HL-60 (cell line): Measurements from ENCODE around the gene FMO3.

Experiments
- DNase-seq, 2 experiments: peaks; one replicate each; pipeline ENCODE4 v3.0.0-alpha.2; 2010 to 2020; ENCODE audit warnings: low read depth in 1 of 2, low spot score in 1 of 2
- H3K27ac ChIP-seq: fragments of 250-450 bp; sonication (Bioruptor Pico); replicated peaks from 2 replicates; pipeline ENCODE4 v1.5.1; 2020; ENCODE audit warnings: mild to moderate bottlenecking, moderate library complexity
- H3K27me3 ChIP-seq: fragments of 250-450 bp; sonication (Bioruptor Pico); 2 replicates; pipeline ENCODE4 v1.5.1; 2021; ENCODE audit warnings: mild to moderate bottlenecking, moderate library complexity; ENCODE audit not compliant: insufficient read depth, poor library complexity, severe bottlenecking
- H3K4me3 ChIP-seq: replicated peaks from 2 replicates; pipeline ENCODE4 v1.5.1; 2011; ENCODE audit warnings: mild to moderate bottlenecking, control low read depth, low read length; ENCODE audit not compliant: insufficient read depth
- CTCF ChIP-seq: IDR thresholded peaks from one replicate; pipeline ENCODE4 v1.5.1; 2011; ENCODE audit warnings: low read length, control low read depth, inconsistent platforms; ENCODE audit not compliant: insufficient read depth
- GABPA ChIP-seq: IDR thresholded peaks from 2 replicates; pipeline ENCODE4 v1.6.1; 2012; ENCODE audit warnings: low read depth
- POLR2AphosphoS5 ChIP-seq: IDR thresholded peaks from 2 replicates; pipeline ENCODE4 v1.6.1; 2012; ENCODE audit warnings: low read depth
- SPI1 ChIP-seq: IDR thresholded peaks from 2 replicates; pipeline ENCODE4 v1.6.1; 2012; ENCODE audit warnings: low read depth, mild to moderate bottlenecking, borderline replicate concordance
- TF ChIP-seq, protein P1 (sequence below): IDR thresholded peaks from 2 replicates; pipeline ENCODE4 v1.6.1; 2012; ENCODE audit warnings: low read depth; ENCODE audit not compliant: insufficient replicate concordance

The FMO3 gene

GRCh38 chr1:171109966-171110365 is 19.3 kb downstream of the FMO3 start:
- Histone ChIP-seq H3K4me3 (no peak overlapping the region), H3K27ac (no peak overlapping the region), H3K27me3 (no peaks in the 10 kb centered on the region)
- TF ChIP-seq CTCF (no peak), SPI1 (no peak), GABPA (no peak), POLR2AphosphoS5 (no peak)
- TF ChIP-seq, protein P1, sequence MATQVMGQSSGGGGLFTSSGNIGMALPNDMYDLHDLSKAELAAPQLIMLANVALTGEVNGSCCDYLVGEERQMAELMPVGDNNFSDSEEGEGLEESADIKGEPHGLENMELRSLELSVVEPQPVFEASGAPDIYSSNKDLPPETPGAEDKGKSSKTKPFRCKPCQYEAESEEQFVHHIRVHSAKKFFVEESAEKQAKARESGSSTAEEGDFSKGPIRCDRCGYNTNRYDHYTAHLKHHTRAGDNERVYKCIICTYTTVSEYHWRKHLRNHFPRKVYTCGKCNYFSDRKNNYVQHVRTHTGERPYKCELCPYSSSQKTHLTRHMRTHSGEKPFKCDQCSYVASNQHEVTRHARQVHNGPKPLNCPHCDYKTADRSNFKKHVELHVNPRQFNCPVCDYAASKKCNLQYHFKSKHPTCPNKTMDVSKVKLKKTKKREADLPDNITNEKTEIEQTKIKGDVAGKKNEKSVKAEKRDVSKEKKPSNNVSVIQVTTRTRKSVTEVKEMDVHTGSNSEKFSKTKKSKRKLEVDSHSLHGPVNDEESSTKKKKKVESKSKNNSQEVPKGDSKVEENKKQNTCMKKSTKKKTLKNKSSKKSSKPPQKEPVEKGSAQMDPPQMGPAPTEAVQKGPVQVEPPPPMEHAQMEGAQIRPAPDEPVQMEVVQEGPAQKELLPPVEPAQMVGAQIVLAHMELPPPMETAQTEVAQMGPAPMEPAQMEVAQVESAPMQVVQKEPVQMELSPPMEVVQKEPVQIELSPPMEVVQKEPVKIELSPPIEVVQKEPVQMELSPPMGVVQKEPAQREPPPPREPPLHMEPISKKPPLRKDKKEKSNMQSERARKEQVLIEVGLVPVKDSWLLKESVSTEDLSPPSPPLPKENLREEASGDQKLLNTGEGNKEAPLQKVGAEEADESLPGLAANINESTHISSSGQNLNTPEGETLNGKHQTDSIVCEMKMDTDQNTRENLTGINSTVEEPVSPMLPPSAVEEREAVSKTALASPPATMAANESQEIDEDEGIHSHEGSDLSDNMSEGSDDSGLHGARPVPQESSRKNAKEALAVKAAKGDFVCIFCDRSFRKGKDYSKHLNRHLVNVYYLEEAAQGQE: no peak
- no peak for DNase-seq

DNA sequence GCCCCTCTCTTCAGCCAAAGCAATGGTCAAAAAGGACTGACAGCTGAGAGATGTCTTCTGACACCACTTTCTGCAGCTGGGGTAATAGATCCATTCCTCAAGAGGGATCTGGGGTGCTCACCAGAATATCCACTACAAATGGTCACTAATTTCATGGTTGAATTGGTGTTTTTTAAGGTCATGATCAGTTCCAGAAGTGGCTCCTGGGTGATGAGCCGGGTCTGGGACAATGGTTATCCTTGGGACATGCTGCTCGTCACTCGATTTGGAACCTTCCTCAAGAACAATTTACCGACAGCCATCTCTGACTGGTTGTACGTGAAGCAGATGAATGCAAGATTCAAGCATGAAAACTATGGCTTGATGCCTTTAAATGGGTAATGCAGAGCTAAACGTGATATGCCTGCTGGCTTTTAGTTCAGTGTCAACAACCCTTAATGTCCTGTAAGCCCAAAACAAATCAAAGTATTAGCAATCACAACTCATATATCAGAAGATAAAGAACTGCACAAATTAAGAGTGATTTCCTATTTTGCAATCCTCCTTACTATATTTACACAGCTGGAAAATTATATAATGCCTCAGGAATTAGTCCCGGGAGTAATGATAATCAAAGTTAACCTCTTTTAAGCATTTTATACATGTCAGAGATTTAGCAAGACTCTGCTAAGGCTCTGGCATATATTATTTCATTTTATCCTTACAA is 20.1 kb downstream of the FMO3 start:
- Histone ChIP-seq H3K27me3 (no peaks in the 10 kb centered on the region), H3K27ac (no peak overlapping the region), H3K4me3 (no peak overlapping the region)
- no peak for DNase-seq
- TF ChIP-seq GABPA (no peak), POLR2AphosphoS5 (no peak), SPI1 (no peak), CTCF (no peak)
- TF ChIP-seq, protein P1: no peak

DNA sequence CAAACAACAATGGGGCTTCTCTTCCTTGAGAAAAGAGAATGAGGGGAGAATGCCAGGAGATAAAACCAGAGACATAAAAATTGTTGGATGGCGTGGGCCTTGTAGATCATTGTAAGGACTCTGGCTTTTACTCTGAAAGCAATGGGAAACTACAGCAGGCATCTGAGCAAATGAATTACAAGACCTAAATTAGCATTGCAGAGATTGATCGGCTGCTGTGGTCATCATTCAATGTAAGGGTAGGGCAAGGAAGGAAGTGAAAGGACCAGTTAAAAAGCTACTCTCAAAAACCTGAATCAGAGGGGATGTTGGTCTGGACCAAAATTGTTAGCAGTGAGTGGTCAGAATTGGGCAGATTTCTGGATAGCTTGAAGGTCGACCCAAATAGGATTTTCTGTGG is 21.4 kb downstream of the FMO3 start:
- TF ChIP-seq SPI1: no peak
- TF ChIP-seq GABPA: no peak
- TF ChIP-seq, protein P1: no peak
- no peak for TF ChIP-seq POLR2AphosphoS5
- TF ChIP-seq CTCF: no peak

More for the DNA sequence above, 21.4 kb downstream of the FMO3 start:
- H3K27me3 ChIP-seq: no peaks in the 10 kb centered on the region
- DNase-seq: no peak
- H3K27ac ChIP-seq: no peak overlapping the region
- H3K4me3 ChIP-seq: no peak overlapping the region
